DND-41 (cell line): ENCODE data around the gene FRMPD4.

ENCODE experiments used
- CTCF ChIP-seq: IDR thresholded peaks from 2 replicates; pipeline ENCODE4 v1.5.1; 2012; ENCODE audit warnings: borderline replicate concordance, low read length, moderate library complexity, mild to moderate bottlenecking; ENCODE audit not compliant: poor library complexity, severe bottlenecking; ENCODE audit errors: extremely low read depth
- EZH2 ChIP-seq: IDR thresholded peaks from 3 replicates; pipeline ENCODE4 v1.6.1; 2012; ENCODE audit warnings: borderline replicate concordance, low read depth, mild to moderate bottlenecking, moderate library complexity, low read length, inconsistent platforms; ENCODE audit not compliant: severe bottlenecking

- TF ChIP-seq CTCF, result no peak
- no peak for TF ChIP-seq EZH2
These were observed 410.5 kb downstream of the FRMPD4 start for GRCh38 chrX:12548746-12549145.
